ENCODE data around the gene PDCD2L. TPM values are rescaled to one million over a fixed set of nuclear protein-coding genes. Genes with fewer than 3 reads are reported as not detected.

Gene PDCD2L
- total and polyA plus RNA-seq, 2 of the 8 experiments (the other 6 are each of a cell fraction or from before 2014, with no cell fraction given) = 51.5 to 78.1 TPM

GRCh38 chr19:34391813-34392212 is 12.4 kb upstream of the PDCD2L start:
- H3K4me3 ChIP-seq (ENCODE audit: extremely low read depth in 1 of 4, insufficient read depth in 2 of 4, low read depth in 3 of 4, low read length in 4 of 4) = no peak overlapping the region
- H3K23me2 ChIP-seq (ENCODE audit: low read depth, low read length) = peaks cover 2% of the 10 kb centered on the region; the same call in 1 of the 2 replicates
- H3K23ac ChIP-seq (ENCODE audit: insufficient read length) = no peak overlapping the region
- H3K36me3 ChIP-seq (ENCODE audit: control insufficient read depth in 2 of 4, insufficient read depth in 4 of 4, low read length in 3 of 4) = peaks cover 33 to 74% (median 64%) of the 10 kb centered on the region in 4 experiments
- no peak for TF ChIP-seq HDAC2 (IDR thresholded peaks at IDR 0.05; ENCODE audit: borderline replicate concordance in 1 of 2, low read depth in 2 of 2, low read length in 2 of 2)
- no peak for TF ChIP-seq TBP (IDR thresholded peaks at IDR 0.05; ENCODE audit: low read depth, low read length)
- H2BK15ac ChIP-seq (ENCODE audit: low read length) = no peak overlapping the region
- no peak overlapping the region for H3K14ac ChIP-seq (ENCODE audit: insufficient read length)
- no peaks in the 10 kb centered on the region for H3K4me1 ChIP-seq (replicated peaks in 1 of 4; ENCODE audit: control insufficient read depth in 3 of 4, insufficient read depth in 4 of 4, low read length in 3 of 4)
- peak overlapping the region; percentile 40; the same call in 1 of the 2 replicates for H2BK5ac ChIP-seq (ENCODE audit: low read depth, low read length)
- H3K18ac ChIP-seq (ENCODE audit: extremely low read depth, low read length) = no peak overlapping the region
- no peak overlapping the region for H3K27ac ChIP-seq (ENCODE audit: low read depth, low read length)
- H3K79me2 ChIP-seq (ENCODE audit: control insufficient read depth in 1 of 2, insufficient read depth in 2 of 2, low read length in 2 of 2) = no peaks in the 10 kb centered on the region; a peak in 1 of 4 replicates
- H2BK20ac ChIP-seq (ENCODE audit: low read length) = no peak overlapping the region
- no peaks in the 10 kb centered on the region for H3K27me3 ChIP-seq (replicated peaks in 1 of 4; ENCODE audit: control insufficient read depth in 3 of 4, extremely low read depth in 1 of 4, insufficient read depth in 3 of 4, low read length in 3 of 4)
- FAIRE-seq (peak; percentile 88), DNase-seq (ENCODE audit: low read depth in 1 of 2, low spot score in 2 of 2) (no peak)
- H2AK5ac ChIP-seq (ENCODE audit: low read depth, low read length) = no peak overlapping the region
- peaks cover 14% of the 10 kb centered on the region for H3K79me1 ChIP-seq (ENCODE audit: low read depth, low read length)
- H2BK12ac ChIP-seq (ENCODE audit: low read depth, low read length) = no peak overlapping the region
- H3K9ac ChIP-seq (replicated peaks in 1 of 4; ENCODE audit: extremely low read depth in 1 of 4, low read depth in 3 of 4, low read length in 3 of 4) = no peak overlapping the region
- ChIA-PET POLR2A (ENCODE audit: partially characterized antibody) (no interaction called here), CTCF (ENCODE audit: partially characterized antibody) (interaction anchor here (0.6 kb wide), 1 partner anchor 45 kb away, joined by 3 read pairs; no protein-coding TSS in a partner anchor)
- H3K9me3 ChIP-seq (ENCODE audit: insufficient read depth in 2 of 2, low read depth in 1 of 2, low read length in 1 of 2) = no peaks in the 10 kb centered on the region
- H3K4ac ChIP-seq (replicated peaks; ENCODE audit: insufficient read length, low read depth, low read length) = no peak overlapping the region
- H4K91ac ChIP-seq (replicated peaks; ENCODE audit: insufficient read length, low read length) = no peak overlapping the region
- H3K4me2 ChIP-seq (ENCODE audit: insufficient read depth in 1 of 2, low read depth in 2 of 2, low read length in 2 of 2) = no peak overlapping the region
- H3K56ac ChIP-seq (replicated peaks; ENCODE audit: insufficient read length, low read depth, low read length) = no peak overlapping the region
- no peak overlapping the region for H4K8ac ChIP-seq (ENCODE audit: extremely low read depth, insufficient read depth, low read length)
- H4K20me1 ChIP-seq (replicated peaks in 1 of 2; ENCODE audit: control insufficient read depth in 1 of 2, insufficient read depth in 2 of 2, low read length in 2 of 2) = peaks cover 2 to 15% of the 10 kb centered on the region in 2 experiments
- H2BK120ac ChIP-seq (replicated peaks; ENCODE audit: low read depth, low read length) = no peak overlapping the region
- no peak overlapping the region for H4K5ac ChIP-seq (ENCODE audit: insufficient read length, low read depth, low read length)
- H2AFZ ChIP-seq (ENCODE audit: low read length) = no peak overlapping the region
